Fibroblast of lung (primary cell): ENCODE data around the gene DQX1. TPM values are rescaled to one million over a fixed set of nuclear protein-coding genes. Genes with fewer than 3 reads are reported as not detected.
"Not testable (repeated sequence)": the region's sequence is repeated elsewhere in the genome, so short reads cannot be mapped to it uniquely, and the experiment has no call there.

ENCODE experiments used
- DNase-seq, 2 donors: peaks; one replicate each; pipeline versions ENCODE4 v3.0.0 to v3.0.0-alpha.2; 2010; ENCODE audit warnings: low read depth in 2 of 2
- H2AFZ ChIP-seq: 2 replicates; pipeline ENCODE4 v1.5.1; 2012; ENCODE audit warnings: low read length, control low read depth, inconsistent platforms
- H3K27ac ChIP-seq: 2 replicates; pipeline ENCODE4 v1.5.1; 2011; ENCODE audit warnings: low read length, control low read depth; ENCODE audit not compliant: insufficient read depth
- H3K27me3 ChIP-seq: 2 replicates; pipeline ENCODE4 v1.5.1; 2011; ENCODE audit warnings: mild to moderate bottlenecking, low read length; ENCODE audit not compliant: control insufficient read depth, insufficient read depth
- H3K36me3 ChIP-seq: 2 replicates; pipeline ENCODE4 v1.5.1; 2011; ENCODE audit warnings: low read length; ENCODE audit not compliant: control insufficient read depth, insufficient read depth
- H3K4me1 ChIP-seq: 2 replicates; pipeline ENCODE4 v1.5.1; 2011; ENCODE audit warnings: low read length; ENCODE audit not compliant: control insufficient read depth, insufficient read depth; ENCODE audit errors: extremely low read depth
- H3K4me2 ChIP-seq: 2 replicates; pipeline ENCODE4 v1.5.1; 2011; ENCODE audit warnings: low read length, control low read depth; ENCODE audit not compliant: insufficient read depth; ENCODE audit errors: extremely low read depth
- H3K4me3 ChIP-seq, 4 experiments: fragments of 200-600 bp in 1 of 4; sonication (generic) in 1 of 4; replicated peaks in 1 of 4; 2 replicates each; pipeline ENCODE4 v1.5.1; 2011 to 2016; ENCODE audit warnings: low read length in 4 of 4, low read depth in 3 of 4, mild to moderate bottlenecking in 3 of 4, control low read depth in 2 of 4, inconsistent platforms in 1 of 4, mixed read lengths in 1 of 4; ENCODE audit not compliant: insufficient read depth in 1 of 4; ENCODE audit errors: control extremely low read depth in 1 of 4
- H3K79me2 ChIP-seq: 2 replicates; pipeline ENCODE4 v1.5.1; 2012; ENCODE audit warnings: mild to moderate bottlenecking, low read length, inconsistent platforms; ENCODE audit not compliant: control insufficient read depth, insufficient read depth
- H3K9ac ChIP-seq: 2 replicates; pipeline ENCODE4 v1.5.1; 2011; ENCODE audit warnings: mild to moderate bottlenecking, low read length, control low read depth; ENCODE audit not compliant: insufficient read depth
- H3K9me3 ChIP-seq: 2 replicates; pipeline ENCODE4 v1.5.1; 2012; ENCODE audit warnings: low read depth, low read length; ENCODE audit not compliant: control insufficient read depth, insufficient read depth
- H4K20me1 ChIP-seq: 2 replicates; pipeline ENCODE4 v1.5.1; 2011; ENCODE audit warnings: low read length; ENCODE audit not compliant: control insufficient read depth, insufficient read depth; ENCODE audit errors: extremely low read depth
- EZH2 ChIP-seq: IDR thresholded peaks from 2 replicates; pipeline ENCODE4 v1.5.1; 2012; ENCODE audit warnings: low read length, control low read depth, mild to moderate bottlenecking; ENCODE audit errors: missing control alignments
- polyA plus RNA-seq, 2 donors: library from polyadenylated mRNA; depleted of rRNA in 1 of 2; stranded (reverse) in 1 of 2; unstranded in 1 of 2; fragments of >200 nt; gene quantifications; 2 replicates each; pipeline ENCODE4 v1.2.1, GENCODE V29; 2011 to 2012; ENCODE audit warnings: missing spikeins in 1 of 2
- total RNA-seq: library from RNA; depleted of rRNA; stranded (reverse); fragments of >200 nt; gene quantifications from 2 replicates; pipeline ENCODE4 v1.2.1, GENCODE V29; 2014
- TF ChIP-seq, protein P1 (sequence below), 2 donors: IDR thresholded peaks in 1 of 2; conservative IDR thresholded peaks in 1 of 2; 1 replicate in 1 of 2; 2 replicates in 1 of 2; pipeline ENCODE4 v1.5.1; 2011 to 2012; ENCODE audit warnings: low read length in 2 of 2, control low read depth in 1 of 2, inconsistent platforms in 1 of 2, low read depth in 1 of 2, mild to moderate bottlenecking in 1 of 2

The DQX1 gene
- total and polyA plus RNA-seq, 2 donors (not counting 1 experiment from before 2014, with no cell fraction given) = not detected

DNA sequence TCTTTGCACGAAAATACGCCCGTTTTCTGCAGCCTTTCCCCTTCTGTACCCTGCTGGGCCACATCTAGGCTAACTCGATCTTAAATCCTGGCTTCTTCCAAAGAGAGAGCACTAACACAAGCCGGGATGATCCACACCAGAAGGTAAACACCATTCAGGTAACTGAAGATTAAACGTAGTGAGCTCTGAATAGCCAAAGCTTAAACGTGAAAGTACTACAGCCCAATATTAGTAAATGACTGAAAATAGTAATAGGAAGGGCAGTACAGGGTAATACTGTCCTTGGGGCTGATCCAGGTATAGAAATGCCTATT lies 53.1 kb downstream of the DQX1 start:
- Histone ChIP-seq H3K4me2 (peak overlapping the region; percentile 92), H3K79me2 (no peaks in the 10 kb centered on the region), H3K4me3 (peak overlapping the region; percentile 42 to 89 (median 66)), H3K9me3 (no peaks in the 10 kb centered on the region), H3K36me3 (peaks cover 10% of the 10 kb centered on the region), H3K9ac (peak overlapping the region; percentile 76), H3K27ac (peak overlapping the region; percentile 71), H2AFZ (peak overlapping the region; percentile 89), H3K27me3 (no peaks in the 10 kb centered on the region), H3K4me1 (peaks cover 2% of the 10 kb centered on the region), H4K20me1 (no peaks in the 10 kb centered on the region)
- no peak for DNase-seq
- TF ChIP-seq EZH2 = no peak
- TF ChIP-seq, protein P1, sequence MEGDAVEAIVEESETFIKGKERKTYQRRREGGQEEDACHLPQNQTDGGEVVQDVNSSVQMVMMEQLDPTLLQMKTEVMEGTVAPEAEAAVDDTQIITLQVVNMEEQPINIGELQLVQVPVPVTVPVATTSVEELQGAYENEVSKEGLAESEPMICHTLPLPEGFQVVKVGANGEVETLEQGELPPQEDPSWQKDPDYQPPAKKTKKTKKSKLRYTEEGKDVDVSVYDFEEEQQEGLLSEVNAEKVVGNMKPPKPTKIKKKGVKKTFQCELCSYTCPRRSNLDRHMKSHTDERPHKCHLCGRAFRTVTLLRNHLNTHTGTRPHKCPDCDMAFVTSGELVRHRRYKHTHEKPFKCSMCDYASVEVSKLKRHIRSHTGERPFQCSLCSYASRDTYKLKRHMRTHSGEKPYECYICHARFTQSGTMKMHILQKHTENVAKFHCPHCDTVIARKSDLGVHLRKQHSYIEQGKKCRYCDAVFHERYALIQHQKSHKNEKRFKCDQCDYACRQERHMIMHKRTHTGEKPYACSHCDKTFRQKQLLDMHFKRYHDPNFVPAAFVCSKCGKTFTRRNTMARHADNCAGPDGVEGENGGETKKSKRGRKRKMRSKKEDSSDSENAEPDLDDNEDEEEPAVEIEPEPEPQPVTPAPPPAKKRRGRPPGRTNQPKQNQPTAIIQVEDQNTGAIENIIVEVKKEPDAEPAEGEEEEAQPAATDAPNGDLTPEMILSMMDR (conservative IDR thresholded peaks at IDR 0.05 in 1 of 2, IDR thresholded peaks at IDR 0.05 in 1 of 2; ENCODE audit: low read depth in 1 of 2, low read length in 2 of 2) = no peak

DNA sequence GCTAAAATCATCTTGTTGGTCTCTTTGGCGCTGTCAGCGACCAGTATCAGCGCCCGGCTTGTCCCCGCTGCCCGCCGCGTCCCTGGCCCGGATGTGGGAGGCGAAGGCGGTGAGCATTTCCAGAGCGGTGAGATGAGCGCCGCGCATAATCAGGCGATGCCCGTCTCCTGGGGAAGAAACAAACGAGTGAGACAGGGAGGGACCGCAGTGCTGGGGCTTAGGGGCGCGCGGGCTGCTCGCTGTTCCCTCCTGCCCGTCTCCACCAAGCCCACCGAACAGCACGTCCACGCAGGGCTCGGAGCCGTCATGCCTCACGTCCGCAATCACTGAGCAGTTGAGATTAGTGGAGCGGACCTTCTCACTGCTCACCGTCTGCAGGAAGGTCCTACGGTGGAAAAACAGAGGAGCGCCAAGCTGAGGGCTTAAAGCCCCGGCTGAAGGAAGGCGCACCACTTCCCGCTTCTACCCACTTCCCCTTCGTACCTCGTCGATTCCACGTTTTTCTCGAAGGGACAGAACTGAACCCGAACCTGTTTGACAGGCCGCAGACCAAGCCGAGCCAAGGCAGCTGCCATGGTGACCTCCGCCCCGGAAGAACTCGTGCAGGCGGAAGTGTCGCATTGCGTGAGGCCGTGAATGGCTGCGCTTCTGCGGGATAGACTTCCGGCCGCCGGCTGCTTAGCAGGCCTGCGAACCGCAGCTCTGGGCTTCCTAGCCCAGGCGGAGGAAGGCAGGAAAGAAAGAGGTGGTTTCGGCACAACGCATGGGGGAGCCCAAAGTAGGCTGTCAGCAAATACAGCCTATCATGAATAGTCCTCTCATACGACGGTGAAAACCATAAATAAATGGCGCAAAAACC lies 53.7 kb downstream of the DQX1 start, which contains the start of gene MRPL53:
TSS of gene MRPL53 (minus strand) at position 595 of the 859 bp plus-strand sequence. CDS start at position 575, 20 bp downstream.
- peak; percentile 94 to 95 for DNase-seq
- H3K4me3 ChIP-seq = peak within 1 kb of the TSS; percentile 42 to 89 (median 66)
- TF ChIP-seq, protein P1 (conservative IDR thresholded peaks at IDR 0.05 in 1 of 2, IDR thresholded peaks at IDR 0.05 in 1 of 2; ENCODE audit: low read depth in 1 of 2, low read length in 2 of 2) = no peak
- TF ChIP-seq EZH2 = no peak
- H3K79me2 ChIP-seq = no peaks in the 10 kb centered on the region
- no peaks in the 10 kb centered on the region for H3K9me3 ChIP-seq
- no peaks in the 10 kb centered on the region for H4K20me1 ChIP-seq
- H3K27ac ChIP-seq = peak within 1 kb of the TSS; percentile 71
- peak within 1 kb of the TSS; percentile 92 for H3K4me2 ChIP-seq
- peaks cover 2% of the 10 kb centered on the region for H3K4me1 ChIP-seq
- H3K27me3 ChIP-seq = no peaks in the 10 kb centered on the region
- peak within 1 kb of the TSS; percentile 89 for H2AFZ ChIP-seq
- peak within 1 kb of the TSS; percentile 76 for H3K9ac ChIP-seq
- peaks cover 10% of the 10 kb centered on the region for H3K36me3 ChIP-seq

DNA sequence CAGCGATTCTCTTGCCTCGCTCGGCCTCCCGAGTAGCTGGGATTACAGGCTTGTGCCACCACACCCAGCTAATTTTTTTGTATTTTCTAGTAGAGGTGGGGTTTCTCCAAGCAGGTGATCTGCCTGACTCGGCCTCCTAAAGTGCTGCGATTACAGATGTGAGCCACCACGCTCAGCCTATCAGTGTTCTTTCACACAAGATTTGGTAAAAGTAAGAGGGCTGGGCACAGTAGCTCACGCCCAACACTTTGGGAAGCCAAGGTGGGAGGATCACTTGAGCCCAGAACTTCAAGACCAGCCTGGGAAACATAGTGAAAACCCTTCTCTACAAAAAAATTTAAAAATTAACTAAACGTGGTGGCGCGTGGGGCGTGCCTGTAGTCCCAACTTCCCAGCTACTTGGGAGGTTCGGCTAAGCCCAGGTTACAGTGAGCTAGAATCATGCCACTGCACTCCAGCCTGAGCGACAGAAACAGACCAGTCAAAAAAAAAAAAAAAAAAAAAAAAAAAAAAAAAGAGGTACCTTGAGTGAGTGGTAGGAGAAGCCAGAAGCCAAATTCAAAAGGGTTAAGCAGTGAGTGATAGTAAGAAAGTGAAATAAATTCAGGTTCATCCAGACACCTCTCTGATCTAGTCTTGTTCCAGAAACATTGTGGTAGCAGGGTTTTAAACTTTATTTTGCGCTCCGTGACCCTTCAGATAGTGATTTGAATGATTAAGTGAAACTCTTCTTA lies 54.5 kb downstream of the DQX1 start:
- H3K27ac ChIP-seq = peak overlapping the region; percentile 71
- TF ChIP-seq, protein P1 (conservative IDR thresholded peaks at IDR 0.05 in 1 of 2, IDR thresholded peaks at IDR 0.05 in 1 of 2; ENCODE audit: low read depth in 1 of 2, low read length in 2 of 2) = no peak
- no peak for TF ChIP-seq EZH2
- peaks cover 2% of the 10 kb centered on the region for H3K4me1 ChIP-seq
- no peaks in the 10 kb centered on the region for H3K27me3 ChIP-seq
- H3K36me3 ChIP-seq = peaks cover 10% of the 10 kb centered on the region
- no peak for DNase-seq
- peak overlapping the region; percentile 76 for H3K9ac ChIP-seq
- H2AFZ ChIP-seq = peak overlapping the region; percentile 1
- H3K4me3 ChIP-seq = peak overlapping the region; percentile 42 to 89 (median 66)
- no peaks in the 10 kb centered on the region for H4K20me1 ChIP-seq
- no peaks in the 10 kb centered on the region for H3K9me3 ChIP-seq
- H3K4me2 ChIP-seq = peak overlapping the region; percentile 92
- no peaks in the 10 kb centered on the region for H3K79me2 ChIP-seq

DNA sequence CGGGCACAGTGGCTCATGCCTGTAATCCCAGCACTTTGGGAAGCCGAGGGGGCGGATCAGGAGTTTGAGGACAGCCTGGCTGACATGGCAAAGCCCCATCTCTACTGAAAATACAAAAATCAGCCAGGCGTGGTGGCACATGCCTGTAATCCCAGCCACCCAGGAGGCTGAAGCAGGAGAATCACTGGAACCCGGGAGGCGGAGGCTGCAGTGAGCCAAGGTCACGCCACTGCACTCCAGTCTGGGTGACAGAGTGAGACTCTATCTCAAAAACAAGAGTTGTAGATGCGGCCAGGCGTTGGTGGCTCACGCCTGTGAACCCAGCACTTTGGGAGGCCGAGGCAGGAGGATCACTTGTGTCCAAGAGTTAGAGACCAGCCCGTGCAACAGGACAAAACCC lies 55.3 kb downstream of the DQX1 start:
- H4K20me1 ChIP-seq, H3K4me2 ChIP-seq, H3K9me3 ChIP-seq, H3K79me2 ChIP-seq, H3K4me1 ChIP-seq, H3K9ac ChIP-seq, H3K27me3 ChIP-seq, H3K27ac ChIP-seq, H3K4me3 ChIP-seq, DNase-seq, H2AFZ ChIP-seq: not testable (repeated sequence)
- H3K36me3 ChIP-seq = peaks cover 10% of the 10 kb centered on the region
